ENCODE results near the gene CTBP1. TPM values are rescaled to one million over a fixed set of nuclear protein-coding genes. Genes with fewer than 3 reads are reported as not detected.

Gene CTBP1
- total RNA-seq = 109 TPM

DNA sequence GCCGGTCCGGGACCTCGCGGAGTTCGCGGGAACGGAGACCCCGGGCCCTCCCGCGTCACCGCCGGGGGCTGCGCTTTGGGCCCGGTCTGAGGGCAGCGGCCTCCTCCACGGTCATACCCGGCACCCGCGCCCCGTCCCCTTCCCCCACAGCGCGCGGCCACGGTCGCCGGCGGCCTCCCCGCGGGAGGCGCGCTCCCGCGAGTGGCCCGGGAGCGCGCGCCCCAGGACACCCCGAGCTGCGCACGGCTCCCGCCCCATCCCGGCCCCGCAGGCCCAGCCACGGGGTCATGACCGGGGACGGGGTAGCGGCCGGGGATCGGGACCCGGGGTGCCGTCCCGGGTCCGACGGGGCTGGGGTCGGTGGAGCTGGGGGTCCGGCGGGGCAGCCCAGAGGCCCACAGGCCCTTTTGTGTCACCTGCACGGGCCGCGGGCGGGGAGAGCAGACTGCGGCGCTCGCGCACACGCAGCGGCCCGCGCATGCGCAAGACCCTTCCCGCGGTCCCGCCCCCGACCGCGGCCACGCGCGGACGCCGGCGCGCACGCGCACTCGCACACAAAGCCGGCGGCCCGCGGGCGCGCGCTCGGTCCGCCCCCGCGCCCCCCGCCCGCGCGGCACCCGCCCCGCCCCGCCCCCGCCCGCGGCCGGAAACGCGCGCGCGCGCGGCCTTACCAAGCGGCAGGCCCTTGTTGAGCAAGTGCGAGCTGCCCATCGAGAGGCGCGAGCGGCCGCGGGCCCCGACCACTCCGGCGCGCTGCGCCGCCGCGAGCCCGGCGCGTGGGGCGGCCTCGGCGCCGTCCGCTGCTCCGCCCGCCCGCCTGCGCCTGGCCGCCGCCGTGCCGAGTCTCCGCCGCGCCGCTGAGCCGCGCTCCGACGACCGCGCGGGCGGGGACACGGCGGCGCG is at the start of gene CTBP1:
Gene CTBP1 (minus strand): TSS at position 886 of the 903 bp plus-strand sequence. CDS start 7,799 bp downstream, outside the sequence.
- peaks cover 4 to 10% (median 9%) of the 10 kb centered on the region in 3 donors for H3K36me3 ChIP-seq (ENCODE audit: control insufficient read depth in 3 of 3, insufficient read depth in 3 of 3, low read length in 3 of 3)
- no peaks in the 10 kb centered on the region for H3K27me3 ChIP-seq (ENCODE audit: control insufficient read depth in 3 of 3, insufficient read depth in 3 of 3, low read length in 3 of 3)
- peaks cover 63 to 77% (median 65%) of the 10 kb centered on the region in 3 donors for H3K4me1 ChIP-seq (ENCODE audit: control insufficient read depth in 3 of 3, insufficient read depth in 3 of 3, low read length in 3 of 3)
- peak within 1 kb of the TSS; percentile 81 to 84 (median 84) for H3K4me3 ChIP-seq (ENCODE audit: low read length in 3 of 3)
- peak within 1 kb of the TSS; percentile 87 to 94 (median 90) for H3K9ac ChIP-seq (ENCODE audit: low read depth in 1 of 3, low read length in 3 of 3)
- no peaks in the 10 kb centered on the region for H3K9me3 ChIP-seq (ENCODE audit: control insufficient read depth in 3 of 3, low read length in 3 of 3)
- H3K27ac ChIP-seq (ENCODE audit: low read depth, low read length) = peak within 1 kb of the TSS; percentile 90

DNA sequence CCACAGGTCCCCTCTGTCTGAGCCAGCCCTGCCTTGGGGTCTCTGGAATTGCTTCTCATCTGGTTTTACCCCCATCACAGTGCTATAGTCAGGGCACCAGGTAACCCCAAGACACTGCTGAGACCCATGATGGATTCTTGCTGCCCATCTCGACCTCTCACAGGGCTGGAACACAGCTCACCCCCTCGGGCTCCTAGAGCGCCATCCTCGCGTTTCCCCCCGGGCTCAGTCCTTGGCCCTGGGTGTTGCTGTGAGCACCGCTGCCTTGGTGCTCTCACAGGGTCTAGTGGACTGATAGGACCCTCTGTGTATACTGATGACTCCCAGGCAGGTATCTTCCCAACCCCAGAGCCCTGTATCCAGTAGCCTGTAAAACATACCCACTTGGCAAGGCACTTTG is 49.5 kb upstream of the CTBP1 start:
- H3K9me3 ChIP-seq (ENCODE audit: control insufficient read depth in 3 of 3, low read length in 3 of 3) = no peaks in the 10 kb centered on the region
- H3K4me3 ChIP-seq (ENCODE audit: low read length in 3 of 3) = no peak overlapping the region
- H3K27ac ChIP-seq (ENCODE audit: low read depth, low read length) = no peak overlapping the region
- H3K9ac ChIP-seq (ENCODE audit: low read depth in 1 of 3, low read length in 3 of 3) = no peak overlapping the region
- peaks cover 6 to 26% (median 23%) of the 10 kb centered on the region in 3 donors for H3K36me3 ChIP-seq (ENCODE audit: control insufficient read depth in 3 of 3, insufficient read depth in 3 of 3, low read length in 3 of 3)
- peaks cover 21 to 47% (median 42%) of the 10 kb centered on the region in 3 donors for H3K4me1 ChIP-seq (ENCODE audit: control insufficient read depth in 3 of 3, insufficient read depth in 3 of 3, low read length in 3 of 3)
- no peaks in the 10 kb centered on the region for H3K27me3 ChIP-seq (ENCODE audit: control insufficient read depth in 3 of 3, insufficient read depth in 3 of 3, low read length in 3 of 3)

DNA sequence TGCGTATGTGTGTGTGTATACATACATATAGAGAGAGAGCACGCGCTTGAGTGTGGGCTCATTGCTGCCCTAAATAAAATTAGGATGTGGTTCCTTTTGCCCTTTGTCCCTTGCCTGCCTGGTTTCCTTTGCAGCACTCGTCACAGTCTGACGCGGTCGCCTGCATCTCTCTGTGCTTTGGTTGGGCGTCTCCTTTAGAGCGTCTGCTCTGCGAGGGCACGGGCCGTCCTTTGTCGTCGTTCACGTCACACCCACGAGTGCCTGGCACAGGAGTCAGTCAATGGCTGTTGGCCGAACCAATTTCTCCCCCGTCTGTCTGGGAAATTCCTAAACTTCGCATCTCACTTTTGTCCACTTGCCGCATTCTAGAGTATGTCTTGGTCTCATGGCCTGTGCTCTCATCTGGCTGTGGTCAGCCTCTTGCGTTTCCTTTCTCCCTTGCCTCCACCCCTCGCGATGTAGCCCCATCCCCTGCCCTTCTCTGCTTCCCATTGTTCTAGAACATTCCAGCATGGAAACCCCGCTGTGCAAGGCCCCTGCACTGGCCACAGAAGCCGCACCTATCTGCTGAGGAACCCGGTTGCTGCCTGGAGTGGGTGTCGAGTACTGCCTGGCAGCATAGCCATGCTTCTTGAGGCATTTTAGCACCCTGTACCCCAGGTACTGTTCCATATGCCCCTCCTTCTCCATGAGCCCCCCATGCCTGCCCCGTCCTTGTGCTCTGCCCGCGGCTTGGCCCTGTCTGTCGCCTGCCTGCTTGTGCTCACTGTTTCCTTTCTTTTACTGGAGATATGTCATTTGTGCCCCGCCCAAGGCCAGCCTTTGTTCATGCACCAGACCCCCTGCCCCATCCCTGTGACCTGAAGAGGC is 48.8 kb upstream of the CTBP1 start:
- Histone ChIP-seq H3K4me3 (ENCODE audit: low read length in 3 of 3) (no peak overlapping the region), H3K27me3 (ENCODE audit: control insufficient read depth in 3 of 3, insufficient read depth in 3 of 3, low read length in 3 of 3) (no peaks in the 10 kb centered on the region), H3K9ac (ENCODE audit: low read depth in 1 of 3, low read length in 3 of 3) (no peak overlapping the region), H3K27ac (ENCODE audit: low read depth, low read length) (no peak overlapping the region), H3K36me3 (ENCODE audit: control insufficient read depth in 3 of 3, insufficient read depth in 3 of 3, low read length in 3 of 3) (peaks cover 6 to 27% (median 23%) of the 10 kb centered on the region in 3 donors), H3K9me3 (ENCODE audit: control insufficient read depth in 3 of 3, low read length in 3 of 3) (no peaks in the 10 kb centered on the region), H3K4me1 (ENCODE audit: control insufficient read depth in 3 of 3, insufficient read depth in 3 of 3, low read length in 3 of 3) (peaks cover 22 to 48% (median 43%) of the 10 kb centered on the region in 3 donors)

DNA sequence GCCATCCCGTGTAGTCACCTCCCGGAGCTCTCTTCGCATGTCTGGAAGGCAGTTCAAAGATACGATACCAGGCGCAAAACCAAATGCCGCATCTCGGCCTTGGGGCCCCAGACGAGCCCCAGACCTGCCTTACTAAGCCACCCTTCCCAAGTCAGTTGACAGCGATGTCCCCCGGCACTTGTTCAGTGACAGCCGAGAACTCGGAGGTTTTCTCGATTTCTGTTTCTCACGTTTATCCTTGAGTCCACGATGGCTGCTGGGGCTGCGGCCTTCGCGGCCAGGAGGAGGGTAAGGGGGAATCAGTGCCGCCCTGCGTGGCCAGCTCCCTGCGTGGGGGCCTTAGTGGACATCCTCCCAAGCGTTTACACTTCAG is 48.1 kb upstream of the CTBP1 start:
- H3K27me3 ChIP-seq (ENCODE audit: control insufficient read depth in 3 of 3, insufficient read depth in 3 of 3, low read length in 3 of 3) = no peaks in the 10 kb centered on the region
- H3K4me1 ChIP-seq (ENCODE audit: control insufficient read depth in 3 of 3, insufficient read depth in 3 of 3, low read length in 3 of 3) = peaks cover 29 to 55% (median 49%) of the 10 kb centered on the region in 3 donors

GRCh38 chr4:1296324-1297022 is 47.5 kb upstream of the CTBP1 start:
- peaks cover 32 to 59% (median 48%) of the 10 kb centered on the region in 3 donors for H3K4me1 ChIP-seq (ENCODE audit: control insufficient read depth in 3 of 3, insufficient read depth in 3 of 3, low read length in 3 of 3)
- no peaks in the 10 kb centered on the region for H3K27me3 ChIP-seq (ENCODE audit: control insufficient read depth in 3 of 3, insufficient read depth in 3 of 3, low read length in 3 of 3)
- H3K4me3 ChIP-seq (ENCODE audit: low read length in 3 of 3) = no peak overlapping the region
- no peaks in the 10 kb centered on the region for H3K9me3 ChIP-seq (ENCODE audit: control insufficient read depth in 3 of 3, low read length in 3 of 3)
- H3K9ac ChIP-seq (ENCODE audit: low read depth in 1 of 3, low read length in 3 of 3) = no peak overlapping the region
- no peak overlapping the region for H3K27ac ChIP-seq (ENCODE audit: low read depth, low read length)
- H3K36me3 ChIP-seq (ENCODE audit: control insufficient read depth in 3 of 3, insufficient read depth in 3 of 3, low read length in 3 of 3) = peaks cover 6 to 27% (median 23%) of the 10 kb centered on the region in 3 donors

More for the DNA sequence above, 48.1 kb upstream of the CTBP1 start:
- no peak overlapping the region for H3K27ac ChIP-seq (ENCODE audit: low read depth, low read length)
- no peak overlapping the region for H3K4me3 ChIP-seq (ENCODE audit: low read length in 3 of 3)
- no peaks in the 10 kb centered on the region for H3K9me3 ChIP-seq (ENCODE audit: control insufficient read depth in 3 of 3, low read length in 3 of 3)
- peaks cover 6 to 27% (median 23%) of the 10 kb centered on the region in 3 donors for H3K36me3 ChIP-seq (ENCODE audit: control insufficient read depth in 3 of 3, insufficient read depth in 3 of 3, low read length in 3 of 3)
- no peak overlapping the region for H3K9ac ChIP-seq (ENCODE audit: low read depth in 1 of 3, low read length in 3 of 3)

- Histone ChIP-seq H3K9me3 (ENCODE audit: control insufficient read depth in 3 of 3, low read length in 3 of 3) (no peaks in the 10 kb centered on the region), H3K27ac (ENCODE audit: low read depth, low read length) (no peak overlapping the region), H3K4me1 (ENCODE audit: control insufficient read depth in 3 of 3, insufficient read depth in 3 of 3, low read length in 3 of 3) (peaks cover 34 to 59% (median 48%) of the 10 kb centered on the region in 3 donors), H3K27me3 (ENCODE audit: control insufficient read depth in 3 of 3, insufficient read depth in 3 of 3, low read length in 3 of 3) (no peaks in the 10 kb centered on the region), H3K4me3 (ENCODE audit: low read length in 3 of 3) (no peak overlapping the region), H3K36me3 (ENCODE audit: control insufficient read depth in 3 of 3, insufficient read depth in 3 of 3, low read length in 3 of 3) (peaks cover 6 to 26% (median 22%) of the 10 kb centered on the region in 3 donors), H3K9ac (ENCODE audit: low read depth in 1 of 3, low read length in 3 of 3) (peak overlapping the region in 1 of 3 donors; percentile 5)
Measured at GRCh38 chr4:1295405-1296055, 46.6 kb upstream of the CTBP1 start.

GRCh38 chr4:1294891-1295290 is 46.0 kb upstream of the CTBP1 start:
- Histone ChIP-seq H3K9me3 (ENCODE audit: control insufficient read depth in 3 of 3, low read length in 3 of 3) (no peaks in the 10 kb centered on the region), H3K4me3 (ENCODE audit: low read length in 3 of 3) (no peak overlapping the region), H3K36me3 (ENCODE audit: control insufficient read depth in 3 of 3, insufficient read depth in 3 of 3, low read length in 3 of 3) (peaks cover 6 to 25% (median 17%) of the 10 kb centered on the region in 3 donors), H3K27me3 (ENCODE audit: control insufficient read depth in 3 of 3, insufficient read depth in 3 of 3, low read length in 3 of 3) (no peaks in the 10 kb centered on the region), H3K27ac (ENCODE audit: low read depth, low read length) (no peak overlapping the region), H3K4me1 (ENCODE audit: control insufficient read depth in 3 of 3, insufficient read depth in 3 of 3, low read length in 3 of 3) (peaks cover 31 to 56% (median 43%) of the 10 kb centered on the region in 3 donors), H3K9ac (ENCODE audit: low read depth in 1 of 3, low read length in 3 of 3) (peak overlapping the region in 1 of 3 donors; percentile 5)

DNA sequence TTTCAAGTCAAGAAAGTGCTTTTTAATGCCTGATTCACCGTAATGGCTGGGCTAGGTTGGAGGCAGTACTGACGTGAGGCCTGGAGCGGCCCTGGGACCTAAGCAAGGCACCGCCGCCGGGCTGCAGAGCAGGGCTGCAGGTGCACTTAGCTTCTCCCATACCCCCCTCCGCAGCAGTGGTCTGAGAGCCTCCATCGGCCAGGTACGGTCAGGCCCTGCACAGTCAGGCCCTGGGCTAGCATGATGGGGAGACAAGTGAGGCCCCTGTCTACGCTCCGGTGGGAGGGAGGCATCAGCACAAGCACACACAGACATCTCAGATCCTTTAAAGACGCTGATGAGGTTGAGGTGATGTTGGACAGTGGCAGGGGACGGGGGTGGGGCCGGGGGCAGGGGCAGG is 45.5 kb upstream of the CTBP1 start:
- H3K9me3 ChIP-seq (ENCODE audit: control insufficient read depth in 3 of 3, low read length in 3 of 3) = no peaks in the 10 kb centered on the region
- H3K4me1 ChIP-seq (ENCODE audit: control insufficient read depth in 3 of 3, insufficient read depth in 3 of 3, low read length in 3 of 3) = peaks cover 31 to 53% (median 42%) of the 10 kb centered on the region in 3 donors
- no peaks in the 10 kb centered on the region for H3K27me3 ChIP-seq (ENCODE audit: control insufficient read depth in 3 of 3, insufficient read depth in 3 of 3, low read length in 3 of 3)
- peak overlapping the region in 1 of 3 donors; percentile 4 for H3K9ac ChIP-seq (ENCODE audit: low read depth in 1 of 3, low read length in 3 of 3)
- no peak overlapping the region for H3K27ac ChIP-seq (ENCODE audit: low read depth, low read length)
- H3K4me3 ChIP-seq (ENCODE audit: low read length in 3 of 3) = no peak overlapping the region
- peaks cover 6 to 22% (median 15%) of the 10 kb centered on the region in 3 donors for H3K36me3 ChIP-seq (ENCODE audit: control insufficient read depth in 3 of 3, insufficient read depth in 3 of 3, low read length in 3 of 3)

GRCh38 chr4:1293991-1294390 is 45.1 kb upstream of the CTBP1 start:
- no peaks in the 10 kb centered on the region for H3K9me3 ChIP-seq (ENCODE audit: control insufficient read depth in 3 of 3, low read length in 3 of 3)
- H3K27me3 ChIP-seq (ENCODE audit: control insufficient read depth in 3 of 3, insufficient read depth in 3 of 3, low read length in 3 of 3) = no peaks in the 10 kb centered on the region
- H3K9ac ChIP-seq (ENCODE audit: low read depth in 1 of 3, low read length in 3 of 3) = peak overlapping the region in 1 of 3 donors; percentile 4
- peaks cover 35 to 52% (median 42%) of the 10 kb centered on the region in 3 donors for H3K4me1 ChIP-seq (ENCODE audit: control insufficient read depth in 3 of 3, insufficient read depth in 3 of 3, low read length in 3 of 3)
- no peak overlapping the region for H3K4me3 ChIP-seq (ENCODE audit: low read length in 3 of 3)
- H3K27ac ChIP-seq (ENCODE audit: low read depth, low read length) = no peak overlapping the region
- H3K36me3 ChIP-seq (ENCODE audit: control insufficient read depth in 3 of 3, insufficient read depth in 3 of 3, low read length in 3 of 3) = peaks cover 6 to 20% (median 15%) of the 10 kb centered on the region in 3 donors
